Amygdala (tissue), 56 donors: Measurements from ENCODE around the gene GGN.

ENCODE experiments used
- DNase-seq, 56 donors: peaks; one replicate each; lab custom pipeline; 2025; lab: John Stamatoyannopoulos, UW

Gene GGN

DNA sequence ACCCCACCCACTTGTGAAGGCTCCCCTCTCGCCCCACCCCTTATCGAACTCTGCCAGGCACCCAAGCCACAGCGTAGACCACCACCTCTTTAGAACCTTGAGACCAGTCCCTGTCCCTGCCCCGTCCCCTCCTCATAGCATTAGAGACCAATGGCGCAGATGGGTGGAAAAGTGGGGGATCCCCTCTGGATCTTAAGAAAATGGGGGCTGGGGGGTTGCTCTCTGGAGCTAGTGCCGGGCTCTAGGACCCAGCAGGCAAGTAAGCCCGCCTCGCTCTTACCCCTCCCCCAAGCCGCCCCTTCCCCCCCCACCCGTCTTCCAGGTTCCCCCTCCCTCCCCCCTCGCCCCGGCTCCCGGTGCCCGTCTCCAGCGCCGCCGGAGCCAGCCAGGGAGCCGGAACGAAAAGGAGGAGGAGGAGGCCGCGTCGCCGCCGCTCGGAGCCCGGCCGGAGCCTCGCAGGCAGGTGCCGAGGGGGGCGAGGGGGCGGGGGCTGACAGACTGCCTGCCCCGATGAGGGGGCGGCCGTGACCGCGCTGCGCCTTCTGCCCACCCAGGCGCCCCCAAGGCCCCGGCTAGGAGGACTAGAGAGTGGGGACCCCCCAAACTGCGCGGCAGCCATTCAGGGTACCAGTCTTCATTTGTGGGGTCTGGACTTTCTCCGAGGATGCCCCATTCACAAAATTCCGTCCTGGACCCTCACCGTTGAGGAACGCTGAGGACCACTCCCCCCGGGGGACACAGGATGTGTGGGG lies 691 bp upstream of the GGN start, which contains the start of gene SPRED3:
SPRED3 (plus strand) TSS at position 349 of the 752 bp plus-strand sequence. CDS start 1,606 bp downstream, outside the sequence.
- peak in 44 of 56 donors; percentile 23 to 84 (median 59) for DNase-seq

DNA sequence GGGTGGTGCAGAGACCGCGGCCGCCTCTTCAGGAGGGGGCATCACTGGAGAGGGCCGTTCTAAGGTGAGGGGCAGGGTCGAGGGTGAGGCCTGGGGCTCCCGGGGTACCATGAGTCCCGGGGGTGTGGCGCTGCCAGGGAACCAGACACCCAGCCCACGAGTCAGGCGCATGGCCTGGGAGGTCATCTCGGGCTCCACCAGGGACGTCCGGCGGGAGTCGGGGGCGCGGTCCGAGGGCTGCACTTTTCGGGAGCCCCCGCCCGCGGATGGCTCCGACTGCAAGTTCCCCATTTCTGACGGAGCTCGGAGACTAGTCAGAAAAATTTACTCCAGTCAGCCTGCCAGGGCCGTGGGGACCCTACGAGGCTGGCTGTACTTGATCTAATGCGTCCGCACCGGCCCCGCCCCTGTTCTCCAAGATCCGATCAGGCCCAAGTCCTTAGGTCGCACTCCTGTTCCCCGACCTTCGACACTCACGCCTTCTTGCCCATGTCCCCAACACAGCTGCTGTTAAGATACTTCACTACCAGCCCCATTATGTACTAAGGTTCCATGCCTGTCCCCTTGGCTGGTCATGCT lies 774 bp downstream of the GGN start:
- DNase-seq: peak in 1 of 56 donors; percentile 33

DNA sequence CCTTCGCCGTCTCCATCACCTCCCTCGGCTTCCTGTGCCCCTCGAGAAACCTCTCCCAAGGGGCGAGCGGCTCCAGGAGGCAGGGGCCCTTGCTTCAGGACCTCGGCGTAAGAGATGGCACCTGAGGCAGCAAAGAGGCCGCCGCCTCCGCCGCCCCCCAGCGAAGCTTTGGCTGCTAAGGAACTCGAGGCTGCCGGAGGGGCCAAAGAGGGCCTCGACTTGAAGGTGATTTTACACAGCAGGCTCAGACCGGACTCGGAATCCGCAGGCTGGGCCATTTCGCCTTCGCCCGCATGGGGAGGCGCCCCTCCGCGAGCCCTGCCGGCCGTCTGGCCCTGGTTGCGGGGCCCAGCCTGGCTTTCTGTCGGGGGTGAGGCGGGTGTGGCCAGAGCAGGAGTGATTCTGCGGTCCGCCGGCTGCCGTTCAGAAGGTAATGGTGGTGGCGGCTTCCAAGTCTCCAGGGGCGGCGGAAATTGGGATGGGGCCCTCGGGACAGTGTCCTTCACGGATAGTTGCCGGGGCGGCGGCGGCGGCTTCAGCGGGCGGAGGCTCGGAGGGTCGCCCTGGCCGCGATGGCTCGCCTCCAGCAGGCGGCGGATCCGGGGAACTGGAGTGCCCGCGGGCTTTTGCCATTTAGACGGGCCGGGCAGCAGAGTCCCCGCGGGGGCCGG lies 1.4 kb downstream of the GGN start:
- peak in 1 of 56 donors; percentile 13 for DNase-seq

DNA sequence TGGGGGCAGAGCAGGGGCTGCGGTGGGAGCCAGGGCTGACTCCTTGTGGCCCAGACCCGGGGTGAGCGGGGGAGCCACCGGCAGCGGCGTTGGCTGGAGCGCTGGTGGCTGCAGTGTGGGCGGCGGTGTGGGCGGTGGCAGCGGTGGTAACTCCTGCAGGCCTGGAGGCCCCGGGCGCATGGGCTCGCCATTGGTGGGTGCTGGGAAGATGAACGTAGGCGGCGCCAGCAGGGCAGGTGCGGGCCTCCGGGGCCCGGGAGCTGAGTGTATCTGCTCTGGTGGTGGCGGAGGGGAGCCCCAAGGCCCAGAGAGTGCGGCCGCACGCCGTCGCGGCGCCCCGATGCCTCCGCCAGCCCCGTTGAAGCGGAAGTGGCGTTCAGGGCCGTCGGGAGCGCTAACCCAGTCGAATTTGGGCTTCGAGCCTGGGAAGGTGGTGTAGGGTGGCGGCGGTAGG lies 2.0 kb downstream of the GGN start:
- no peak for DNase-seq

DNA sequence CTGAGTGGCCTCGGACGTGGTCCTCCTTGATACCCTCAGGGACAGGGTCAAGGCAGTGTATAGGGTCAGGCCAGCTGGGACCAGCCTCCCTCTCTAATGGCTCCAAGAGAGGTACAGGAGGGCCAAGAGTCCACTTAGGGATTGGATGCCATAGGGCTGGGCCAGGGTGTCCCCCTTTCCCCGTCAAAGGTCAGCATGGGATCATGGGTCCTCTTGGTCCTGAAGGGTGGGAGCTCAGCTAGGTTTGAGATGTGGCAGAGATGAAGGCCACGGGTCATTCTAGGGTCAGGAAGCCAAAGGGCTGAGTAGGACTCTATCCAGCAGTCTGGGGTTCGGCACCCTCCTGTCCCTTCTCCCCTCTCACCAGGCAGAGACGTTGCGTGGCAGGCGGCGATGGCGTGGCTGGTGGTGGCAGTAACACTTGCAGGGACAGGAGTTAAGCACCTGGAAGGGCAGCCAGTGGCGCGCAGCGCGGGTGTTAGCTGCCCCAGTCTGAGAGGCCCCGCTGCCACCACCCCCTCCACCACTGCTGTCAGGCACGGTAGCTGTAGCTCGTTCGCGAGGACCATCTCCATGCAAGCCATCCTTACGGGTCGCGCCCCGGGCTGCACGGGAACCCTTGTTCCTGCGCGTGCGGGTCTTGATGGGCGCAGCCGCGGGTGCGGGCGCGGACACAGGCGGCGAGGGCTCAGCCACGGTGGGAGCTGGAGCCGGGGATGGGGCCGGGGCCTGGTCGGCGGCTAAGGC lies 2.6 kb downstream of the GGN start:
- DNase-seq: no peak

DNA sequence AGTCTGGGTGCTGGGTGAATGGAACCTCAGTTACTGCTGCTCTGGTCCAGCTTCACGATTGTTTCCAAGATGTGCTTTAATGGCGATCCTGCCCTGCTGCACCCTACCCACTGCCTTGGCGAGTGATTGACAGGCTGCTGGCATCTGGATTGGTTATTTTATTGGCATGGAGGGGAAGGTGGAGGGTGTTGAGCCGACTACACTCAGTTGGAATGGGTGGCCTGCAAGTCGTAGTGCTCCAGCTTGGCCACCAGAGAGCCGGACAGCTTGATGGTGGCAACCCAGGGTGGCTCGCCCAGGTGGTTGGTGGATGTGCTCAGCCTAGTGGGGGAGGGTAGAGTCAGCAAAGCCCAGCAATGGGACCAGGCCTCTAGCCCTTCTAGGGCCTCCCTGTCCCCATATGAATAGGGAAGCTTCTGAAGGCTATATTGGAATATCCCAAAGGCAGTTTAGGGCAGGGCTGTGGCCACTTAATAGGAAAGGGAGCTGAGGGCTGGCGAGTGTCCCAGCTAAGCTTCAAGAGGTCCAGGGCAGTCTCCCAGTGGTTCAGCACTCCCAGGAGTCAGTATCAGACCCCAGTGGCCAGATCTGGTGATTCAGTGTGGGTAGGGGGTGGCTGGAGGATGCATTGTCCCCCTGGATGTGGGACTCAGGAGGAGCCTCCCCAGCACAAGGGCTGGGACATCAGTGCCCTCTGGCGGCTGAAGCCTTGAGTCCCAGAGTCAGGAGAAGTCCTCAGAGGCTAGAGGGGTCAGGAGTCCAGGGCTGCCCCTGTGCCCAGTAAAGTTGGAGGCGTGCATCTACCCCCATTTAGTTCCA lies 3.4 kb downstream of the GGN start:
- DNase-seq: no peak

DNA sequence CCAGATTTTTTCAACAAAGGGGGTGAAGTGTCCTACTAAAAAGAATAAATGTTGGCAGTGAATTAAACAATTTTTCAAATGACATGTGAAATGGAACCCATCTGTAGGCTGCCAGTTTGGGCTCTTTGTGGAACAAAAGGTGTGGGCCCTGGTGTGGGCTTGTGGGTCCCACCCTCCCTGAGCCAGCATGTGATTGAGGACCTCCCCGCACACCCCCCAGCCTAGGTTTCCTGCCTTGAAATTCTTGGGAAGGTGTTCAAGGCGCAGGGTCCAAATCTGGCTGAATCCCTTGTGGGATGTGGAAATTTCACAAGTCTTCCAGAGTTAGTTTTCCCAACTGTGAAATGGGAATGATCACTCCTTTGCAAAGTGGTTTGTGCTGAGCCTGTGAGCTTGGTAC lies 4.1 kb downstream of the GGN start:
- no peak for DNase-seq

DNA sequence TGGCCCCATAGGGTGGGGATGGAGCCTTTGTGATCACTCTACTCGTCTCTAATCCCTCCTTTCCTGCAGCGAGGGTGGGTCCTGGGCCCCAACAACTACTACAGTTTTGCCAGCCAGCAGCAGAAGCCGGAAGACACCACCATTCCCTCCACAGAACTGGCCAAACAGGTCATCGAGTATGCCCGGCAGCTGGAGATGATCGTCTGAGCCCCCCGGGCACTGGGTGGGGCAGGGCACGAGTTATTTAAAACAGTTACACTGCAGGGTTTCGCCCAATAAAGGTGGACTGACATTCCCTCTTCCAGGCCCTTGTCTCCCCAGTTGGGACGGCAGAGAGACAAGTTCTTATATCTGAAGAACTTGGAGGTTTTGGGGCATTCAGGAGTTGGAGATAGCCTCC lies 4.7 kb downstream of the GGN start:
- no peak for DNase-seq

DNA sequence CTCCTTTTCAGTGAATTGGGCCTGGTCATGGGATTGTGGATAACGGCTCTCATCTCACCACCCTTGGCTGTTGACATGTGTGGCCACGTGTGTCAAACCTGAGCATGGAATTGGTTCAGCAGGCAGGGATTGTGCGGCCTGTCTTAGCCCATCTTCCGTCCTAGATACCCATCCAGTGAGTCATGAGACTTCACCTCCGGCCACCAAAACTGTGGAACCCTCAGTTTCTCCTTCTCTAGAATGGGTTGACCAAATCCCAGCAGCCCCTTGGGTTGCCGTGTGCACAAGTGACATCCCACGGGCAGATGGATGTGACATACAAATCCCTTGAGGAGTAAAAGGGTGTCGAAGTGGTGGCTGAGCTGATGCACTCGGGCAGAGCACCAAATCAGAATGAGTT lies 6.7 kb downstream of the GGN start:
- DNase-seq: no peak

DNA sequence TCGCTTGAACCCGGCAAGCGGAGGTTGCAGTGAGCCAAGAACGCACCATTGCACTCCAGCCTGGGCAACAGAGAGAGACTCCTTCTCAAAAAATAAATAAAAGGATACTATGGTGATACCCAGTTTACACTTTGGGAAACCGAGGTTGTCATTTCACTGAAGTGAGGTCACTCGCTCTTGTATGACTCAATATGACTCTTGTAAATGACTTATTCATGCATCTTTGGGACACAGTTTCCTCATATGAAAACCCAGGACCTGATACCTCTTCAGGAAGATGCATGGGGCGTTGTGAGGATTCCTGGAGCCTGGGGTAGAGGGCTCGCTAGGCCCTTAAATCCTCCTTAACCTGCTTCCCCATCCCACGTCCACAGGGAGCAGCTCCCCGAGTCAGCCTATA lies 9.0 kb downstream of the GGN start:
- no peak for DNase-seq

DNA sequence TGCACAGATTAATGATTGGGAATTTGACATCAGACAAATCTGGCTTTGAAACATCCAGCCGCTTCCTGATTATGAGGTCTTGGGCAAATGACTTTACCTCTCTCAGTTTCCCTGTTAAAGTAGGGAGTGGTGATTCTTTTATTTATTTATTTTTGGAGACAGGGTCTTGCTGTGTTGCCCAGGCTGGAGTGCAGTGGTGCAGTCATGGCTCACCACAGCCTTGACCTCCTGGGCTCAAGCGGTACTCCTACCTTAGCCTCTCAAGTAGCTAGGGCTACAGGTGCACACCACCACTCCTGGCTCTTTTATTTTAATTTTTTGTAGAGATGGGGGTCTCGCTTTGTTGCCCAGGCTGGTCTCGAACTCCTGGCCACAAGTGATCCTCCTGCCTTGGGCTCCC lies 10.8 kb downstream of the GGN start:
- no peak for DNase-seq

DNA sequence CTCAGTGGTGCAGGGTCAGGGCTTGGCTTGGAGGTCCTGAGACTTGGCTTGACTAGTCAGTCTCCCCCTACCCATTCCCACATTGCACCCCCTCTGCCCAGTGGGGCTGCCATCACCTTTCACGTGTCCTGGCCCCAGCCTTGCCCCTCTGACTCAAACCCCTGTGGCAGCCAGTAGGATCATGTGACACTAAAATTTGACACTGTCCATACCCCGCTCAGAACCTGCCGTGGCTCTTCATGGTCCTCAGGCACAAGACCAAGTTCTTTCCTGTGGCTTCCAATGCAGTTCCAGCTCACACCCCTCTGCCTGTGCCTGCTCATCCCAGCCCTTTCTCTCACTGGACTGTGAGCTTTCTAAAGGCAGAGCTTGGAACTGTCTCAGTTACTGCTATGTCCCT lies 11.3 kb downstream of the GGN start:
- no peak for DNase-seq

DNA sequence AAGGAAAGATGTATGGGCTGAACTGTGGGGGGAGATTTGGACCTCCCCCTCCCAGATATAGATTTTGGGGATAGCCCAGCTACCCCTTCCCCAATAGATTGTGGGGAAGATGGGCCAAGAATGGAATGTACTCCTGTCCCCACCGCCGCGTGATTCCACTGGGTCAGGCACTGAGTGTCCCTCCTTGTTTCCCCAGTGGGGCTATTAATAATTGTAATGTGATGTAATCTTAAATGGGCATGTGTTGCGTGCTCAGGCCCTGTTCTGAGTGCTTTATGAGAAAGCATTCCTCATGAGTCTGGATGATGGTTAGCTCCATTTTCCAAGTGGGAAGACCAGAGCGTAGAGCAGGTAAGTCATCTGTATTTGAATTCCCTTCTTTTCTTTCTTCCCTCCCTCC lies 12.1 kb downstream of the GGN start:
- no peak for DNase-seq

DNA sequence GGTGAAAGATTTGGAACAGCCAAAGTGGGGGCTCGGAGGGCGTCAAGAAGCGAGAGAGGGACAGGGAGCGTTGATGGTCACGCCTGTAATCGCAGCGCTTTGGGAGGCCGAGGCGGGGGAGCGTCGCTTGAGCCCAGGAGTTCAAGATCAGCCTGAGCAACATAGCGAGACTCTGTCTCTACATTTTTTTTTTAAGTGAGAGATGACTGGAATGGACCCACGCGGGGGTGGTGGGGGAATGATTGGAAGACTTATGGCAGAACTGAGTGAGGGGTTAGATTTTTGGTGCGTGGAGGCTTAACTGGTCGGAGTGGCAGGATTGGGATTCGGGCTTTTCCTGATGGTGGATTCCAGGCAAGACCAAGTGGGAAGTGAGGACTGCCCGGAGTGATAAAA lies 12.7 kb downstream of the GGN start:
- no peak for DNase-seq

DNA sequence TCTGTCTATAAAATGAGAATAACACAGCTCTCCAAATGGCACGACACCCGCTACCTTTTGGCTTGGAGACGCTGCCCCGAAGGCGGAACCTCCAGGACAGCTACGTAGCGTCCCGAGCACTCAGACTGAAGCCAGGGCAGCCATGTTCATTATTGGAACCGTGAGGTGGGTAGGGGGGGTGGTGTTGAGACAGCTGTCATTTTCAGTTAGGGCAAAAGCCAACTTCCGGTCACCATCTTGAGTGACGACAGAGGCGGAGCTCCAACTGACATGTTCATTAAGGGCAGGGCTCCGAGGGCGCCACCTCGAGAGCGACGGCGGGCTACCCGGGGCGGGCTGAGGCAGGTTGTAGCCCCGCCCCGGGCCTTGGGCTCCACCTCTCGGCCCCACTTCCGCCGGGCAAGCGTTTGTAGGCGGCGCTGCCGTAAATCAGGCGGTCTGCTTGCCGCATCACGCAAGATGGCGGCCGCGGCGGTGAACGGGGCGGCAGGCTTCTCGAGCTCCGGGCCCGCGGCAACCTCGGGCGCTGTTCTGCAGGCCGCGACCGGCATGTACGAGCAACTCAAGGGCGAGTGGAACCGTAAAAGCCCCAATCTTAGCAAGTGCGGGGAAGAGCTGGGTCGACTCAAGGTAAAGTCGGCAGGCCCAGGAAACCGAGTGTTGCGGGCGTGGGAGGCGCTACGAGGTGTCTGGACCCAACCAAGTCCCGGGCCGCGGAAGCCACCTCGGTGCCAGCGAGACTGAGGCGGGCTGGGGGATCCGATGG lies 13.3 kb downstream of the GGN start, which contains the start of gene PSMD8:
PSMD8 (plus strand) TSS at position 240 of the 766 bp plus-strand sequence; CDS start at position 271, 31 bp downstream.
- peak; percentile 56 to 100 (median 99) for DNase-seq

DNA sequence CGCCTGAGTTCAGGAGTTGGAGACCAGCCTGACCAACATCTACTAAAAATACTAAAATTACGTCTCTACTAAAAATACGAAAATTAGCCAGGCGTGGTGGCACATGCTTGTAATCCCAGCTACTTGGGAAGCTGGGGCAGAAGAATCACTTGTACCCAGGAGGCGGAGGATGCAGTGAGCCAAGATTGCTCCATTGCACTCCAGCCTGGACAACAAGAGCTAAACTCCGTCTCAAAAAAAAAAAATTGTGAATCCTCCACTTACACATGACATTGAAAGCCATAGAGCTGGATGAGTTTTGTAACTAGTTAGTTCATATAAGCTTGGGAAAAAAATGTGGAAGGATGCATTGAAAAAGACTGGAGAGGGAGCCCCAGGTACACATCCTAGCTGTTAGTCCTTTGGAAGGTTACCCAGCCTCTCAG lies 13.9 kb downstream of the GGN start:
- peak in 1 of 56 donors; percentile 17 for DNase-seq

DNA sequence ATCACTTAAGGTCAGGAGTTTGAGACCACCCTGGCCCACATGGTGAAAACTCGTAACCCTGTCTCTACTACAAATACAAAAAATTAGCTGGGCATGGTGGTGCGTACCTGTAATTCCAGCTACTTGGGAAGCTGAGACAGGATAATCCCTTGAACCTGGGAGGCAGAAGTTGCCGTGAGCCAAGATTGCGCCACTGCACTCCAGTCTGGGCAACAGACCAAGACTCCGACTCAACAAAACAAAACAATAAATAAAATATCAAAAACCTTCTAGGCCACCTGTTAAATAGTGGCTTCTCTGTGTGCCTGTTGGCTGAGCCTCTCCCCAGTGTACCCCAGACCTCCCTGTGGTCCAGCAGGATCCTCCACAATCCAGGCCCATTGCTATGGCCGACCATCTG lies 16.8 kb downstream of the GGN start:
- no peak for DNase-seq

DNA sequence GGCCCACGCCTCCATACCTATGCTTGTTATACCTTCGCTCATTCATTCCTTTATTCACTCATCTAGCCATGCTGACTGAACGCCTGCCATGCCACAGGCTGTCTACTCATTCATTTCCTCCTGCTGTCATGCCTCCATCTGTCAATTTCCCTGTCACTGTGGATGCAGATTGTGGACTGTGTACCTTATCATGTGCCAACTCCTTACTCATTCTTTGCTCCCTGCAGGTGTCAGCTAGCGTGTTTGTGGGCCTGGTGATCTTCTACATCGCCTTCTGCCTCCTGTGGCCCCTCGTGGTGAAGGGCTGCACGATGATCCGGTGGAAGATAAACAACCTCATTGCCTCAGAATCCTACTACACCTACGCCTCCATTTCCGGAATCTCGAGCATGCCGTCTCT lies 17.5 kb downstream of the GGN start:
- DNase-seq: no peak

DNA sequence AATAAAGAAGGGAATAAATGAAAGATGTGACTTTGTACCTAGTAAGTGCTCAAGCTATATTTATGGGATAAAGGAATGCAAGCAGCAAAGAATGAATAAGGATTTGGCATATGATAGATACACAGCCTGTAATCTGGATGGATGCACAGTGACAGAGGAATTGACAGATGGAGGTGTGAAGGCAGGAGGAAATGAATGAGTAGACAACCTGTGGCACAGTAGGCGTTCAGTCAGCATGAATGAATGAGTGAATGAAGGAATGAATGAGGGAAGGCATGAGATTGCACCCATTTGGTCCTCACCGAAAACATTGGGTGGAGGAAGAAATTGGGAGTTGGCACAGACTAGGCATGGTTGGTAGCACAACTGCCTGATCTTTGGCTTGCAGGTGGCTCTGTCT lies 18.2 kb downstream of the GGN start:
- DNase-seq: no peak
